OCI-LY3 (cell line): ENCODE measurements around the gene ACTG1.

Source experiments
- H2AFZ ChIP-seq: fragments of 200-600, 300-600 bp; shearing (Covaris generic); 2 replicates; pipeline ENCODE4 v1.6.0; 2014; ENCODE audit warnings: antibody characterized with exemption, low read depth, low read length
- H3K27ac ChIP-seq: fragments of 200-600, 300-600 bp; sonication (generic); 2 replicates; pipeline ENCODE4 v1.5.1; 2014; ENCODE audit warnings: mild to moderate bottlenecking, low read length, moderate library complexity, mixed read lengths
- H3K27me3 ChIP-seq: fragments of 200-600, 300-600 bp; sonication (generic); 2 replicates; pipeline ENCODE4 v1.6.1; 2014; ENCODE audit warnings: low read depth, low read length, mixed read lengths
- H3K36me3 ChIP-seq: fragments of 200-600, 300-600 bp; sonication (generic); replicated peaks from 2 replicates; pipeline ENCODE3; 2014; ENCODE audit warnings: low read depth, low read length, mixed read lengths
- H3K4me1 ChIP-seq: fragments of 300-600, 200-600 bp; sonication (generic); 2 replicates; pipeline ENCODE4 v1.6.1; 2014; ENCODE audit warnings: low read length, mixed read lengths
- H3K4me2 ChIP-seq: fragments of 200-600, 300-600 bp; sonication (generic); 2 replicates; pipeline ENCODE4 v1.6.1; 2014; ENCODE audit warnings: low read length, mixed read lengths
- H3K4me3 ChIP-seq: fragments of 300-600, 200-600 bp; sonication (generic); 2 replicates; pipeline ENCODE4 v1.5.1; 2014; ENCODE audit warnings: antibody characterized with exemption, mild to moderate bottlenecking, low read length, moderate library complexity
- H3K79me2 ChIP-seq: fragments of 300-600, 200-600 bp; shearing (Covaris generic); 2 replicates; pipeline ENCODE4 v1.6.1; 2014; ENCODE audit warnings: mild to moderate bottlenecking, low read length, mixed read lengths
- H3K9ac ChIP-seq: fragments of 300-600, 200-600 bp; shearing (Covaris generic); 2 replicates; pipeline ENCODE4 v1.6.0; 2014; ENCODE audit warnings: mild to moderate bottlenecking, low read length, moderate library complexity
- H3K9me3 ChIP-seq: fragments of 200-600, 300-600 bp; shearing (Covaris generic); 2 replicates; pipeline ENCODE4 v1.6.1; 2014; ENCODE audit warnings: low read length, mixed read lengths; ENCODE audit not compliant: insufficient read depth
- H4K20me1 ChIP-seq: fragments of 200-600, 300-600 bp; sonication (generic); 2 replicates; pipeline ENCODE4 v1.6.1; 2016; ENCODE audit warnings: low read length, mixed read lengths; ENCODE audit not compliant: insufficient read depth
- CTCF ChIP-seq: fragments of 200-600, 300-600 bp; sonication (generic); IDR thresholded peaks from 2 replicates; pipeline ENCODE4 v1.5.1; 2014; ENCODE audit warnings: antibody characterized with exemption, low read length, low read depth
- EZH2phosphoT487 ChIP-seq: fragments of 200-600 bp; shearing (Covaris generic); IDR thresholded peaks from 2 replicates; pipeline ENCODE4 v1.6.1; 2018; ENCODE audit warnings: antibody characterized with exemption, mixed run types, low read depth

ACTG1 gene

GRCh38 chr17:81553018-81553615 lies 40.5 kb upstream of the ACTG1 start:
- H3K79me2 ChIP-seq, result peaks cover 20% of the 10 kb centered on the region
- H3K4me1 ChIP-seq, result peaks cover 15% of the 10 kb centered on the region
- H4K20me1 ChIP-seq, result no peaks in the 10 kb centered on the region
- peak overlapping the region; percentile 81 for H3K9ac ChIP-seq
- H3K9me3 ChIP-seq, result no peaks in the 10 kb centered on the region
- H3K27me3 ChIP-seq, result no peaks in the 10 kb centered on the region
- peak overlapping the region; percentile 83 for H3K4me3 ChIP-seq
- H3K27ac ChIP-seq, result peak overlapping the region; percentile 66
- H3K36me3 ChIP-seq, result peaks cover 17% of the 10 kb centered on the region
- peak overlapping the region; percentile 94 for H3K4me2 ChIP-seq
- TF ChIP-seq CTCF (peak; percentile 43), EZH2phosphoT487 (no peak)
- peak overlapping the region; percentile 54; the same call in 1 of the 2 replicates for H2AFZ ChIP-seq

DNA sequence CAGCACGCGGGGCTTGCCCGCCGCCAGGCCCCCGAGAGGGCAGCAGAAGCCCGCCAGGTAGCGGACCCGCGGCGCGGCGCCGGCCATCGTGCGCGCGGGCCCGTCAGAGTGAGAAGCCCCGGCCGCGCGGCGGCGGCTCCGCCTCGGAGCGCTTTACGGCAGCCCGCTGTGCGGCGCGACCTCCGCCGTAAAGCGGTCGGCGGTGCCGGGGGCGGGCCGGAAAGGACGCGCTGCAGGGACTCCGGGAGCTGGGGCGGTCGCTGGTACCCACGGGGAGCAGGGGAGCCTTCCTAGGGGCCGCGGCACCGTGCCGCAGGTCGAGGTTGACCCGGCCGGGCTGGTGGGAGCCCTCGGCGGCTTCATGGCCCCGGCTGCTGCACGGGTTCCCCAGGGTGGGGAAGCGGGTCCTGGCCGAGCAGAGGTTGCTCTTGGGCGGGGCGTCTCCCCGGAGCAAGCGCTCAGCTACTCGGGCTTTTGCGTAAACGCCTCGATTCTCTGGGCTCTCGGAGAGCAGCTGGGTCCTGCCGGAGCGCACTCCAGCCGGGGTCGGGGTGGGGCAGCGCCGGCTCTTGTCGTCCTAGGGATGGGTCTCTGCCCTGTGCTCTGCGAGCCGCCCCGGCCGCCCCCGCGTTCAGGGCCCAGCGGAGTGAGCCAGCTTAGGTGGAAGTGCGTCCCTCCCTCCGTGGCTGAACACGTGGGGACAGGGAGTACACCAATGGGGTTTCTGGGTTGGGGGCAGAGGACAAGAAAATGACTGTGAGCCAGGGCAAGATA lies 39.8 kb upstream of the ACTG1 start, which contains the start of gene FAAP100:
TSS of gene FAAP100 (minus strand) at position 110 of the 774 bp plus-strand sequence. CDS start at position 87, 23 bp downstream.
- H3K4me1 ChIP-seq, result peaks cover 15% of the 10 kb centered on the region
- no peaks in the 10 kb centered on the region for H3K9me3 ChIP-seq
- H4K20me1 ChIP-seq, result no peaks in the 10 kb centered on the region
- TF ChIP-seq CTCF (no peak), EZH2phosphoT487 (no peak)
- H3K27ac ChIP-seq, result peak within 1 kb of the TSS; percentile 66
- peak within 1 kb of the TSS; percentile 81 for H3K9ac ChIP-seq
- H2AFZ ChIP-seq, result peak within 1 kb of the TSS; percentile 54; the same call in 1 of the 2 replicates
- peak within 1 kb of the TSS; percentile 83 for H3K4me3 ChIP-seq
- H3K36me3 ChIP-seq, result peaks cover 17% of the 10 kb centered on the region
- peak within 1 kb of the TSS; percentile 99 for H3K4me2 ChIP-seq
- no peaks in the 10 kb centered on the region for H3K27me3 ChIP-seq
- peaks cover 20% of the 10 kb centered on the region for H3K79me2 ChIP-seq

GRCh38 chr17:81551458-81552243 lies 39.1 kb upstream of the ACTG1 start:
- Histone ChIP-seq H3K27me3 (no peaks in the 10 kb centered on the region), H3K36me3 (peaks cover 12% of the 10 kb centered on the region), H2AFZ (peak overlapping the region; percentile 33; the same call in 1 of the 2 replicates), H3K4me2 (peak overlapping the region; percentile 99), H3K4me1 (peaks cover 15% of the 10 kb centered on the region), H3K9ac (peak overlapping the region; percentile 81), H3K27ac (peak overlapping the region; percentile 66), H3K9me3 (no peaks in the 10 kb centered on the region), H4K20me1 (no peaks in the 10 kb centered on the region), H3K79me2 (peaks cover 20% of the 10 kb centered on the region), H3K4me3 (peak overlapping the region; percentile 83)
- TF ChIP-seq EZH2phosphoT487 (no peak), CTCF (no peak)
